NCI-H187 treated with DMSO at 0.1 percent for 48 hours (cell line): ENCODE measurements around the gene NFATC1.

Source experiments
- DNase-seq: peaks from one replicate; lab custom pipeline; 2025; lab: John Stamatoyannopoulos, UW

NFATC1 gene

GRCh38 chr18:79542213-79542612 is 146.5 kb downstream of the NFATC1 start:
- no peak for DNase-seq

- no peak for DNase-seq
Observed at GRCh38 chr18:79542876-79543750, 147.4 kb downstream of the NFATC1 start.

- DNase-seq = no peak
Observed at GRCh38 chr18:79543861-79544385, 148.2 kb downstream of the NFATC1 start.

GRCh38 chr18:79544386-79544963 is 148.7 kb downstream of the NFATC1 start:
- no peak for DNase-seq

- DNase-seq = no peak
Observed at GRCh38 chr18:79545255-79545654, 149.5 kb downstream of the NFATC1 start.

GRCh38 chr18:79545736-79546171 is 150.0 kb downstream of the NFATC1 start:
- DNase-seq = no peak

- DNase-seq = no peak
Observed at GRCh38 chr18:79546781-79547272, 151.1 kb downstream of the NFATC1 start.

GRCh38 chr18:79547413-79548076 is 151.8 kb downstream of the NFATC1 start:
- no peak for DNase-seq

GRCh38 chr18:79548077-79548450 is 152.3 kb downstream of the NFATC1 start:
- no peak for DNase-seq

- no peak for DNase-seq
Observed at GRCh38 chr18:79548621-79548985, 152.9 kb downstream of the NFATC1 start.

- DNase-seq = no peak
Observed at GRCh38 chr18:79548986-79549637, 153.4 kb downstream of the NFATC1 start.

GRCh38 chr18:79549638-79550000 is 153.9 kb downstream of the NFATC1 start:
- DNase-seq = no peak

- no peak for DNase-seq
Observed at GRCh38 chr18:79552140-79552631, 156.5 kb downstream of the NFATC1 start.

- no peak for DNase-seq
Observed at GRCh38 chr18:79552696-79553095, 157.0 kb downstream of the NFATC1 start.

GRCh38 chr18:79553154-79553553 is 157.4 kb downstream of the NFATC1 start:
- DNase-seq = no peak

GRCh38 chr18:79553696-79554095 is 158.0 kb downstream of the NFATC1 start:
- no peak for DNase-seq

- DNase-seq = no peak
Observed at GRCh38 chr18:79554321-79554720, 158.6 kb downstream of the NFATC1 start.

GRCh38 chr18:79554945-79555645 is 159.4 kb downstream of the NFATC1 start:
- no peak for DNase-seq

- DNase-seq = no peak
Observed at GRCh38 chr18:79555885-79556284, 160.2 kb downstream of the NFATC1 start.

GRCh38 chr18:79556829-79557585 is 161.3 kb downstream of the NFATC1 start:
- no peak for DNase-seq
